Neural cell (in vitro differentiated cells): ENCODE data around the gene ABCA8. TPM values are rescaled to one million over a fixed set of nuclear protein-coding genes. Genes with fewer than 3 reads are reported as not detected.
"Not testable (repeated sequence)": the region's sequence is repeated elsewhere in the genome, so short reads cannot be mapped to it uniquely, and the experiment has no call there.

Source experiments
- H2AFZ ChIP-seq: fragments of 200-600, 300-800 bp; sonication (generic), shearing (Covaris generic); 2 replicates; pipeline ENCODE4 v1.6.0; 2014; ENCODE audit warnings: low read depth, mild to moderate bottlenecking, antibody characterized with exemption, low read length, moderate library complexity
- H3F3A ChIP-seq: fragments of 200-600 bp; shearing (Covaris generic); 2 replicates; pipeline ENCODE4 v1.6.1; 2016; ENCODE audit warnings: mild to moderate bottlenecking, moderate library complexity, mixed read lengths, antibody characterized with exemption, low read length; ENCODE audit not compliant: insufficient read depth, poor library complexity, severe bottlenecking
- H3K27ac ChIP-seq: fragments of 200-600, 300-800 bp; sonication (generic), shearing (Covaris generic); 2 replicates; pipeline ENCODE4 v1.5.1; 2014; ENCODE audit warnings: mild to moderate bottlenecking, low read length, moderate library complexity
- H3K27me3 ChIP-seq: fragments of 300-800, 200-600 bp; sonication (generic), shearing (Covaris generic); 2 replicates; pipeline ENCODE4 v1.6.0; 2014; ENCODE audit warnings: mild to moderate bottlenecking, low read depth, low read length, moderate library complexity; ENCODE audit not compliant: insufficient read depth
- H3K36me3 ChIP-seq: fragments of 300-800, 200-600 bp; sonication (generic), shearing (Covaris generic); 2 replicates; pipeline ENCODE4 v1.5.1; 2014; ENCODE audit warnings: mild to moderate bottlenecking, antibody characterized with exemption, low read length, moderate library complexity; ENCODE audit not compliant: insufficient read depth
- H3K4me2 ChIP-seq: fragments of 300-800, 200-600 bp; sonication (generic), shearing (Covaris generic); 2 replicates; pipeline ENCODE4 v1.6.0; 2014; ENCODE audit warnings: mild to moderate bottlenecking, low read length
- H3K4me3 ChIP-seq: fragments of 300-800, 200-600 bp; sonication (generic), shearing (Covaris generic); 2 replicates; pipeline ENCODE4 v1.5.1; 2014; ENCODE audit warnings: mild to moderate bottlenecking, low read length, moderate library complexity
- H3K79me2 ChIP-seq: fragments of 200-600 bp; shearing (Covaris generic); replicated peaks from 2 replicates; pipeline ENCODE4 v1.6.0; 2014; ENCODE audit warnings: mild to moderate bottlenecking, low read length, moderate library complexity; ENCODE audit not compliant: insufficient read depth
- H3K9ac ChIP-seq: fragments of 300-800, 200-600 bp; sonication (generic), shearing (Covaris generic); 2 replicates; pipeline ENCODE4 v1.6.1; 2016; ENCODE audit warnings: mild to moderate bottlenecking, low read length, mixed read lengths
- H3K9me2 ChIP-seq: fragments of 200-600 bp; shearing (Covaris generic); 2 replicates; pipeline ENCODE4 v1.6.1; 2016; ENCODE audit warnings: mild to moderate bottlenecking, low read length, mixed read lengths; ENCODE audit not compliant: insufficient read depth
- H3K9me3 ChIP-seq: fragments of 200-600, 300-800 bp; sonication (generic), shearing (Covaris generic); 2 replicates; pipeline ENCODE4 v1.6.1; 2016; ENCODE audit warnings: mild to moderate bottlenecking, mixed run types, low read length, moderate library complexity, mixed read lengths
- H4K20me1 ChIP-seq: fragments of 200-600 bp; shearing (Covaris generic); 2 replicates; pipeline ENCODE4 v1.6.1; 2016; ENCODE audit warnings: mild to moderate bottlenecking, mixed run types; ENCODE audit not compliant: insufficient read depth
- CTCF ChIP-seq: fragments of 450-650 bp; IDR thresholded peaks from 2 replicates; pipeline ENCODE4 v1.5.1; 2014; ENCODE audit warnings: antibody characterized with exemption, mild to moderate bottlenecking, moderate library complexity; ENCODE audit not compliant: poor library complexity, severe bottlenecking
- EZH2 ChIP-seq: fragments of 200-600, 300-800 bp; shearing (Covaris generic), sonication (generic); IDR thresholded peaks from 2 replicates; pipeline ENCODE4 v1.6.1; 2014; ENCODE audit warnings: antibody characterized with exemption, low read length, borderline replicate concordance, mild to moderate bottlenecking; ENCODE audit not compliant: insufficient read depth, poor library complexity, severe bottlenecking
- MXI1 ChIP-seq: fragments of 450-650 bp; conservative IDR thresholded peaks from 2 replicates; pipeline ENCODE4 v1.6.1; 2014; ENCODE audit warnings: antibody characterized with exemption, mild to moderate bottlenecking; ENCODE audit not compliant: poor library complexity, severe bottlenecking
- REST ChIP-seq: IDR thresholded peaks from 2 replicates; pipeline ENCODE4 v1.6.1; 2012; ENCODE audit warnings: borderline replicate concordance
- TAF1 ChIP-seq: IDR thresholded peaks from 2 replicates; pipeline ENCODE4 v1.6.1; 2012; ENCODE audit warnings: low read depth
- polyA minus RNA-seq: library from RNA; depleted of rRNA, polyadenylated mRNA; stranded (reverse); fragments of >200 nt; gene quantifications from 2 replicates; pipeline ENCODE4 v1.2.3, GENCODE V29; 2014
- polyA plus RNA-seq: library from polyadenylated mRNA; depleted of rRNA; stranded (reverse); fragments of >200 nt; gene quantifications from 2 replicates; pipeline ENCODE4 v1.2.3, GENCODE V29; 2014

The ABCA8 gene, protein sequence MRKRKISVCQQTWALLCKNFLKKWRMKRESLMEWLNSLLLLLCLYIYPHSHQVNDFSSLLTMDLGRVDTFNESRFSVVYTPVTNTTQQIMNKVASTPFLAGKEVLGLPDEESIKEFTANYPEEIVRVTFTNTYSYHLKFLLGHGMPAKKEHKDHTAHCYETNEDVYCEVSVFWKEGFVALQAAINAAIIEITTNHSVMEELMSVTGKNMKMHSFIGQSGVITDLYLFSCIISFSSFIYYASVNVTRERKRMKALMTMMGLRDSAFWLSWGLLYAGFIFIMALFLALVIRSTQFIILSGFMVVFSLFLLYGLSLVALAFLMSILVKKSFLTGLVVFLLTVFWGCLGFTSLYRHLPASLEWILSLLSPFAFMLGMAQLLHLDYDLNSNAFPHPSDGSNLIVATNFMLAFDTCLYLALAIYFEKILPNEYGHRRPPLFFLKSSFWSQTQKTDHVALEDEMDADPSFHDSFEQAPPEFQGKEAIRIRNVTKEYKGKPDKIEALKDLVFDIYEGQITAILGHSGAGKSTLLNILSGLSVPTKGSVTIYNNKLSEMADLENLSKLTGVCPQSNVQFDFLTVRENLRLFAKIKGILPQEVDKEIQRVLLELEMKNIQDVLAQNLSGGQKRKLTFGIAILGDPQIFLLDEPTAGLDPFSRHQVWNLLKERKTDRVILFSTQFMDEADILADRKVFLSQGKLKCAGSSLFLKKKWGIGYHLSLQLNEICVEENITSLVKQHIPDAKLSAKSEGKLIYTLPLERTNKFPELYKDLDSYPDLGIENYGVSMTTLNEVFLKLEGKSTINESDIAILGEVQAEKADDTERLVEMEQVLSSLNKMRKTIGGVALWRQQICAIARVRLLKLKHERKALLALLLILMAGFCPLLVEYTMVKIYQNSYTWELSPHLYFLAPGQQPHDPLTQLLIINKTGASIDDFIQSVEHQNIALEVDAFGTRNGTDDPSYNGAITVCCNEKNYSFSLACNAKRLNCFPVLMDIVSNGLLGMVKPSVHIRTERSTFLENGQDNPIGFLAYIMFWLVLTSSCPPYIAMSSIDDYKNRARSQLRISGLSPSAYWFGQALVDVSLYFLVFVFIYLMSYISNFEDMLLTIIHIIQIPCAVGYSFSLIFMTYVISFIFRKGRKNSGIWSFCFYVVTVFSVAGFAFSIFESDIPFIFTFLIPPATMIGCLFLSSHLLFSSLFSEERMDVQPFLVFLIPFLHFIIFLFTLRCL (N-terminal part only)
- not detected in 2 replicates for polyA plus RNA-seq
- polyA minus RNA-seq = not detected in 2 replicates

DNA sequence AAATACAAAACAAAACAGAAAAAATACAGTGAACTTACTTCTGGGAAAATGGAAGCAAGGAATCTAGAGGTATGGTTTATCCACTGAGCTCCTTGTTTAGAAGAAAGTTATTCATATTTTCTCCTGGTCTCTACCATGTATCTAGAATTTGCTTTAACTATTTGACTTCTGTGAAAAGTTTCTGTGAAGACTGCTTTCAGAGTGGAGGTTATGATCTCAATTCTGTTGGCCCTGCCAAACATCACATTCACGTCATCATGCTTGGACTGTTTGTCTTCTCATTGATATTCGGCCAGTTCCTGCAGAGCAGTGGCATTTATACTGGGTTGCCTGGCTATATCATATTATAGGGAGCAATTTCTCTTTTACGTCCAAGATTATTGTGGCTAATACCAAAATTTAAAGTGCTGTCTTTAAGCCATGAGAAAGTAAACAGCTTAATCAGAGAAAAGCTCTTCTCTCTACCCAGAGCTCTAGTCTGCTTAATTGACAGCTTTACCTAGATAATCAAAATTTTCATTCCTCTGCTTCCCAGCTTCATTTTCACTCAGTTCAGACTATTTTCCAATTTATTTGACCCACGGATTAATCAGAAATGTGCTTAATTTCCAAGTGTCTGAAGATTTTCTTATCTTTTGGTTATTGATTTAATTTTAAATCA is at the start of gene ABCA8:
TSS of gene ABCA8 (minus strand) at position 212 of the 661 bp plus-strand sequence. CDS start 13,358 bp downstream, outside the sequence.
- Histone ChIP-seq H3K9me3 (no peaks in the 10 kb centered on the region), H3K27me3 (no peaks in the 10 kb centered on the region), H3K4me2 (no peak within 1 kb of the TSS), H3K36me3 (no peaks in the 10 kb centered on the region), H3K4me3 (no peak within 1 kb of the TSS), H3K9me2 (no peaks in the 10 kb centered on the region), H4K20me1 (no peaks in the 10 kb centered on the region), H2AFZ (no peak within 1 kb of the TSS), H3K79me2 (no peaks in the 10 kb centered on the region), H3F3A (no peaks in the 10 kb centered on the region), H3K27ac (no peak within 1 kb of the TSS), H3K9ac (no peak within 1 kb of the TSS)
- TF ChIP-seq EZH2 = no peak
- no peak for TF ChIP-seq CTCF
- no peak for TF ChIP-seq REST
- TF ChIP-seq MXI1 = no peak
- no peak for TF ChIP-seq TAF1

- H4K20me1 ChIP-seq, H3K9me3 ChIP-seq, H3K9me2 ChIP-seq, H3K4me2 ChIP-seq, H3K79me2 ChIP-seq, H3K36me3 ChIP-seq, H3F3A ChIP-seq, H3K27ac ChIP-seq, H2AFZ ChIP-seq, H3K4me3 ChIP-seq, H3K9ac ChIP-seq, H3K27me3 ChIP-seq: not testable (repeated sequence)
These were observed 49.6 kb upstream of the ABCA8 start for GRCh38 chr17:69004759-69005158.

DNA sequence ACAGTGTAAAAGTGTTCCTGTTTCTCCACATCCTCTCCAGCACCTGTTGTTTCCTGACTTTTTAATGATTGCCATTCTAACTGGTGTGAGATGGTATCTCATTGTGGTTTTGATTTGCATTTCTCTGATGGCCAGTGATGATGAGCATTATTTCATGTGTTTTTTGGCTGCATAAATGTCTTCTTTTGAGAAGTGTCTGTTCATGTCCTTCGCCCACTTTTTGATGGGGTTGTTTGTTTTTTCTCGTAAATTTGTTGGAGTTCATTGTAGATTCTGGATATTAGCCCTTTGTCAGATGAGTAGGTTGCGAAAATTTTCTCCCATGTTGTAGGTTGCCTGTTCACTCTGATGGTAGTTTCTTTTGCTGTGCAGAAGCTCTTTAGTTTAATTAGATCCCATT is 44.6 kb upstream of the ABCA8 start:
- not testable (repeated sequence) for H3K36me3 ChIP-seq, H4K20me1 ChIP-seq, H3K27ac ChIP-seq, H3K4me2 ChIP-seq, H3K9me3 ChIP-seq, H3F3A ChIP-seq, H3K27me3 ChIP-seq, H3K9ac ChIP-seq, H3K79me2 ChIP-seq, H3K9me2 ChIP-seq, H3K4me3 ChIP-seq, H2AFZ ChIP-seq
